CD4-positive, alpha-beta T cell treated with Interleukin-15 for 4 hours (primary cell): Measurements from ENCODE around the gene GMNN.
"Not testable (repeated sequence)": the region's sequence is repeated elsewhere in the genome, so short reads cannot be mapped to it uniquely, and the experiment has no call there.

Source experiments
- DNase-seq: peaks from one replicate; pipeline ENCODE4 v3.0.0-alpha.2; 2020; ENCODE audit warnings: low spot score

The GMNN gene

GRCh38 chr6:24761851-24762250 lies 12.9 kb upstream of the GMNN start:
- no peak for DNase-seq

DNA sequence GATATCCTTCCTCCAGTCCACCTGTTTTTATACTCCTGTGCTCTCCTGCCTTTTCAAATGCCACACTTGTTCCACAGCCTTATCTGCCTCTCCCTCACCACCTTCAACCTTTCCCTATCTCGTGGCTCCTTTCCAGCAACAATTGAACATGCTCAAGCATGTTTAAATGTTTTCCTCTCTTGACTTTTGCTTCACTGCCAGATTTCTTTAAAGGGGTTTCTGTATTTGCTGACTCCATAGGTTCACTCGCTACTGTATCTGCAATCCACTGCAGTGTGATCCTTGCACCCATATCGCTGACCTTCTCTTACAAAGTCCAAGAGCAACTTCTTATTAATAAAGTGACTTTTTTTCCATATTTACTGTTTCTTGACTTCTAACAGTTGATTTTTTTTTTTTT lies 11.2 kb upstream of the GMNN start:
- no peak for DNase-seq

- not testable (repeated sequence) for DNase-seq
Observed at GRCh38 chr6:24764833-24765828, 9.6 kb upstream of the GMNN start.

DNA sequence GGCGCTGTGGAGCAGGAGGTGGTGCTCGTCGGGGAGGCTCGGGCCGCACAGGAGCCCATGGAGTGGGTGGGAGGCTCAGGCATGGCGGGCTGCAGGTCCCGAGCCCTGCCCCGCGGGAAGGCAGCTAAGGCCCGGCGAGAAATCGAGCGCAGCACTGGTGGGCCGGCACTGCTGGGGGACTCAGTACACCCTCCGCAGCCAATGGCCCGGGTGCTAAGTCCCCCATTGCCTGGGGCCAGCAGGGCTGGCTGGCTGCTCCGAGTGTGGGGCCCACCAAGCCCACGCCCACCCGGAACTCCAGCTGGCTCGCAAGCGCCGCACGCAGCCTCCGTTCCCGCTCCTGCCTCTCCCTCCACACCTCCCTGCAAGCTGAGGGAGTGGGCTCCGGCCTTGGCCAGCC lies 8.8 kb upstream of the GMNN start:
- not testable (repeated sequence) for DNase-seq

- DNase-seq: peak; percentile 42
Observed at GRCh38 chr6:24766680-24767462, 7.9 kb upstream of the GMNN start.

DNA sequence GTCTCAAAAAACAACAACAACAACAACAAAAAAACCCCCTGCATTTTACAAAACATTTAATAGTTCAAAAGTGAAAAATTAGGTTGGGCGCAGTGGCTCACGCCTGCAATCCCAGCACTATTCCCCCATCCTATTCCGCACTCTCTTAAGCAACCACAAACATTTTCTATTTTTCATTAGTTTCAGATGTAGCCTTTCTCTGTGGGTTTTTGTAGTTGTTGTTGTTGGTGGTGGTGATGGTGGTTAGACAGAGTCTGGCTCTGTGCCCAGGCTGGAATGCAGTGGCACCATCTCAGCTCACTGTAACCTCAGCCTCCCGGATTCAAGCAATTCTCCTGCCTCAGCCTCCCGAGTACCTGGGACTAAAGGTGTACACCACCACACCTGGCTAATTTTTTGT lies 6.4 kb upstream of the GMNN start:
- no peak for DNase-seq

- peak; percentile 30 for DNase-seq
Observed at GRCh38 chr6:24775520-24776058, 852 bp downstream of the GMNN start.

DNA sequence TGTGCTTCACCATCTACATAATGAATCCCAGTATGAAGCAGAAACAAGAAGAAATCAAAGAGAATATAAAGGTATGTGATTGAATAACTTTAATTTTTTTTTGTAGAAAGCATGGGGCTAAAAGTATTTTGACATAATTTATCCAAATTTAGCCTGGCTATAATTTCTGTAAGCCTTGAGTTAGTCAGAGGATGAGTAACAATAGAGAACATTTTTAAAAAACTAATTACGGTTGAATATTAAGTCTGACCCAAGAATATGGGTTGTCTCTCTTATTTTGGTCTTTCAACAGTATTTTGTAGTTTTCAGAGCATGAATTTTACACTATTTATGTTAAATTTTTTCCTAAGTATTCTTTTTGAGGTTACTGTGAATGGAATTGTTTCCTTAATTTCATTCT lies 2.5 kb downstream of the GMNN start:
- no peak for DNase-seq

DNA sequence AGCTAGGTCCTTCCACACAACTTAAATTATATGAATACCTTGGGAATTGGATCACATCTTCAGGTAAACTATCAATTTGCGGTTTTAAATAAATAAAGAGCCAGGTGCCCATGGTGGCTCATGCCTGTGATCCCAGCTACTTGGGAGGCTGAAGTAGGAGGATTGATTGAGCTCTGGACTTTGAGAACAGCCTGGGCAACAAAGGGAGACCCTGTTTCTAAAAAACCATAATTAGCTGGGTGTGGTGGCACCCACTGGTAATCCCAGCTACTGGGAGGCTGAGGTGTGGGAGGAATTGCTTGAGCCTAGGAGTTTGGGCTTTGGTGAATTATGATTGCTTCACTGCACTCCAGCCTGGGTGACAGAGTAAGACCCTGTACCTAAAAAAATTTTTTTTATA lies 3.4 kb downstream of the GMNN start:
- DNase-seq: no peak

DNA sequence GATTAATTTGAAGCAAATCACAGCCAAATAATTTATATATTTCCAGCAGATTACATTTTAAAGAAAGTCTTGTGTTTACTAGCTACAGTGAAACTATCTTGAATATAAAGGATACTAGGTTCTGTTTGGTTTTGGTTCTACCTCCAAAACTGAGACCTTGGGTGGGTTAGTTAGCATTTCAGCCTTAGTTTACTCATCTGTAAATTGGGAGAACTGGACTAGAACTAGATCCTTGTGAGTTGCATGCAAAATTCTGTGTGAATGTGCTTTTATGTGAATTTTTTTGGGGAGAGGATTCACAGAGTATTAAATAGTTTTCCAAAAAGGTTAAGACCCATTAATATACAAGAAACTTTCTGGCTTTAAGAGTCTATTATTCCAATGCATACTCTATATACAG lies 4.1 kb downstream of the GMNN start:
- DNase-seq: no peak

- DNase-seq: no peak
Observed at GRCh38 chr6:24779416-24780016, 4.8 kb downstream of the GMNN start.

DNA sequence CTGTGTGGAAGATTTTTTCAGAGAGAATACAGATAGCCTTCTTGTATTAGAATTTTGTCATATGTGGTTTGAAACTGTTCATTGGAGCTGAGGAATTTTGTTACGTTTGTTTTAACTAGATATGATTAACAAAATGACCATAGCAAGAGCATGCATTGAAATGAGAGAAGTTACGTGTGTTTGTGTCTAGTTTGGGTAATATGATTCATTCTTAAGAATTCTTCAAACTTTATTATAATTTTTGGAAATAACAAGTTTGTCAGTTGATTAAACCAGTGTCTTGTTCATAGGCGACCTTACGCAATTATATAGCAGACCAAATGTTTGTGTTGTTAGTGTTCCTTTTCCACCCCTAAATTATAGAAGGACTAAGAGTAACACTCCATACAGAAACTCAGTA lies 5.5 kb downstream of the GMNN start:
- no peak for DNase-seq

DNA sequence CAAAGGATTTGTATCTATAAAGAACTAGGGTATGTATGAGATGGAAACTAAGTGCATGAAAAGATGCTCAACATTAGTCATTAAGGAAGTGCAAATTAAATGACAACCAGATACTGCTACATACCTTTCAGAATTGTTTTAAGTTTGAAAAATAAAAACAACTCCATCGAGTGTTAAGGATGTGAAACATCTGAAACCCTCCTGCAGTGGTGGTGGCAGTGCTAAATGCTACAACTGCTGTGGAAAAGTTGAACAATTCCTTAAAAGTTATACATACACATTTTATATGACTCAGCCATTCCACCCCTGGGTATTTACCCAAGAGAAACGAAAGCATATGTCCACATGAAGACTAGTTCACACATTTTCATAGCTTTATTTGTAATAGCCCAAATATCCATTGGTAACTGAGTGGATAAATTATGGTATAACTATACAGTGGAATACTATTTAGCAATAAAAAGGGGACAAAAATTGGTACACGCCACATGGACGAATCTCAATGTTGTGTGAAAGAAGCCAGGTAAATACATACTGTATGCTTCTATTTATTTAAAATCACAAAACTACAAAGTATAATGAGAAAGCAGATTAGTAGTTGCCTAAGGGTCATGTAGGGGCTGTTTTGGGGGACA lies 13.4 kb downstream of the GMNN start:
- no peak for DNase-seq

- DNase-seq: no peak
Observed at GRCh38 chr6:24795106-24795505, 20.4 kb downstream of the GMNN start.

DNA sequence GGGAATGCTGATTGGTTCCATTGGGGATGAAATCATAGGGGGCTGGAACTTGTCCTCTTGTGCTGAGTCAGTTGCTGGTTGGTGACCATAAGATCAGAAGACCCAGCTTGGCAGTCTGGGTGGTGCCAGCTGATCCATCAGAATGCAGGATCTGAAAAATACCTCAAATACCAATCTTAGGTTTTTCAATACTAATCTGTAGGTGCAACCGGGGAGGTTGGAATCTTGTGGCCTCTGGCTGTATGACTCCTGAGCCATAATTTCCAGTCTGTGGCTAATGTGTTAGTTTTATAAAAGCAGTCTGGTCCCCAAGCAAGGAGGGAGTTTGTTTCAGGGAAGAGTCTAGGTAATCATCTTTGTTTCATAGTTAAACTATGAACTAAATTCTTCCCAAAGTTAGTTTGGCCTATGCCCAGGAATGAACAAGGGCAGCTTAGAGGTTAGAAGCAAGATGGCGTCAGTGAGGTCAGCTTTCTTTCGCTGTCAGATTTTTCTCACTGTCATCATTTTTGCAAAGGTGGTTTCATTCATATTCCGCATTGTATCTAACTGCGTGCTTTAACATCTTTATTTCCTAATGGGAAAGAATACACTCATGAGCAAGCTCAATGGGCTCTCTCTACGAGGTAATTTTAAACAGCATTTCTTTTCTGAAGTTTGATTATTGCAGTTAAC lies 22.0 kb downstream of the GMNN start:
- no peak for DNase-seq

- DNase-seq: no peak
Observed at GRCh38 chr6:24797596-24798216, 23.0 kb downstream of the GMNN start.

DNA sequence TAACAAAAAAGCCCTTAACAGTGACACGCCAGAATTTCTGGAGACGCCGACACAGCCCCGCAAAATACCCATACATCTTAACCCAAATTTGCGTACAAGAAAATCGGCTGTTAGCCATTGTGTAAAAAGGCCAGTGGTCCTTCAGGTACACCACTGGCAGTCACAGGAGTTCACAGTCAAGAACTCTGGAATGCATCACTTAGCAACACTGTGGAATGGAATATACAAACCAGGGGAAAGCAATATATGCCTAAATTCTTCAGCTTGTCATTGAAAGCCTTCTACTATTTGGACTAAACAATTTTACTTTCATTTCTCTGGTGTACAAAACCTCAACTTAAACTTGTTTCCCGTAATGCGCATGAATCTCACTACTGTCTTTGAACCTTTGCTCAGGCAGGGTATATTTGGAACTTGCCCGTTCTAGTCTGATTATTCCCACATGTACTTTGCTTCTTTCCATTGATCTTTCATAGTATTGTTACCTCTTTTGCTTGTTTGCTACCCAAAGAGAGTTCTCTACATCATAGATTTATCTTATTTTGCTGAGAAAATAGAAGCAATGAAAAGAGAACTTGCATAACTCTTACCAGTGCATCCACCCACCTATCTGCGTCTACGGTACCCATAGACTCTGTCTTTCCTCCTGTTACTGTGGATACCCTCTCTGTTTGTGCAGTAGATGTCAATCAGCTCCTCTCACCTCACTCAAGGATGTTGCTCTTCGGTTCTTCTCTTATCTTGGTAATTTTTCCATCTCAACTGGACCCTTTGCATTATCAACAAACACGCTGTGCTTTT lies 24.2 kb downstream of the GMNN start, which contains the start of gene ARMH2:
Gene ARMH2, minus strand, starts transcription at position 178 of the 801 bp plus-strand sequence. Its CDS starts 60 bp downstream, at position 118.
- no peak for DNase-seq

DNA sequence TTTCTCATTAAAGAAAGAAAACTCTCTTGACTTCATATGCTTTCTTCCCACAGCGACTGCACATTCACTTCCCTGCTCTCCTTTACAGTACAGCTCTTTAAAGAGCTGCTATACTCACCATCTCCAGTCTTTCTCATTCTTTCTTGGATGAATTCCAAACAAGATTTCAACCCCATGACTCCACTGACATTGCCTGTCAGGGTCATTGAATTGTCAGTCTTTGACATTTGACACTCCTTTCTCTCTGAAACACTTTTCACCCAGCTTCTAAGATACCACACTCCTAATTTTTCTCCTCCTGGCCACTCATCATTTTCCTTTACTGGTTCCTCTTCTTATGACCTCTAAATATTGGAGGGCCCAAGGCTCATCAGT lies 24.8 kb downstream of the GMNN start:
- DNase-seq: no peak

- no peak for DNase-seq
Observed at GRCh38 chr6:24802271-24803059, 27.7 kb downstream of the GMNN start.
